GM23338 (cell line): ENCODE data around the gene COMMD4. TPM values are rescaled to one million over a fixed set of nuclear protein-coding genes. Genes with fewer than 3 reads are reported as not detected.

Source experiments
- ATAC-seq: fragments of 200-7000 bp; cut with Tn5 transposase; 3 replicates; pipeline ENCODE4 v1.9.1; 2020
- DNase-seq: peaks from one replicate; pipeline ENCODE4 v3.0.0-alpha.2; 2015; ENCODE audit warnings: low spot score
- H2AFZ ChIP-seq: fragments of 200-600 bp; sonication (generic); 2 replicates; pipeline ENCODE4 v1.8.0; 2016; ENCODE audit warnings: antibody characterized with exemption, mild to moderate bottlenecking, moderate library complexity
- H3F3A ChIP-seq: fragments of 200-600 bp; sonication (generic); replicated peaks from 2 replicates; pipeline ENCODE4 v1.8.0; 2017; ENCODE audit warnings: antibody characterized with exemption, mixed run types, low read depth
- H3K27ac ChIP-seq: fragments of 200-600 bp; sonication (generic); 2 replicates; pipeline ENCODE4 v1.6.1; 2016; ENCODE audit warnings: low read depth
- H3K27me3 ChIP-seq: fragments of 200-600 bp; sonication (generic); 2 replicates; pipeline ENCODE4 v1.8.0; 2016; ENCODE audit warnings: mild to moderate bottlenecking, mixed run types, moderate library complexity; ENCODE audit not compliant: insufficient read depth
- H3K36me3 ChIP-seq: fragments of 200-600 bp; sonication (generic); 2 replicates; pipeline ENCODE4 v1.8.0; 2016; ENCODE audit warnings: mild to moderate bottlenecking; ENCODE audit not compliant: insufficient read depth
- H3K4me1 ChIP-seq: fragments of 200-600 bp; sonication (generic); 2 replicates; pipeline ENCODE4 v1.8.0; 2016; ENCODE audit warnings: mild to moderate bottlenecking, moderate library complexity; ENCODE audit not compliant: insufficient read depth
- H3K4me2 ChIP-seq: fragments of 200-600 bp; sonication (generic); 2 replicates; pipeline ENCODE4 v1.7.1; 2017; ENCODE audit warnings: mixed run types
- H3K4me3 ChIP-seq: fragments of 200-600 bp; sonication (generic); 2 replicates; pipeline ENCODE4 v1.6.1; 2016; ENCODE audit warnings: mixed run types
- H3K79me2 ChIP-seq: fragments of 200-600 bp; sonication (generic); replicated peaks from 2 replicates; pipeline ENCODE4 v1.8.0; 2017; ENCODE audit warnings: mild to moderate bottlenecking; ENCODE audit not compliant: insufficient read depth
- H3K9me2 ChIP-seq: fragments of 200-600 bp; sonication (generic); 2 replicates; pipeline ENCODE4 v1.8.0; 2017; ENCODE audit not compliant: insufficient read depth
- H4K20me1 ChIP-seq: fragments of 200-600 bp; sonication (generic); replicated peaks from 2 replicates; pipeline ENCODE4 v1.8.0; 2017; ENCODE audit warnings: mild to moderate bottlenecking; ENCODE audit not compliant: insufficient read depth
- H3K27ac Mint-ChIP-seq: 2 replicates; pipeline ENCODE4 v1.8.0; 2020; ENCODE audit warnings: inconsistent platforms, mild to moderate bottlenecking, moderate library complexity, mixed read lengths
- H3K27me3 Mint-ChIP-seq: 3 replicates; pipeline ENCODE4 v1.8.0; 2022; ENCODE audit warnings: low read depth, mild to moderate bottlenecking, moderate library complexity, mixed read lengths, inconsistent platforms; ENCODE audit not compliant: insufficient read depth, poor library complexity
- H3K36me3 Mint-ChIP-seq: 3 replicates; pipeline ENCODE4 v1.8.0; 2021; ENCODE audit warnings: low read depth, mild to moderate bottlenecking, inconsistent platforms, moderate library complexity, mixed read lengths
- H3K4me1 Mint-ChIP-seq: 3 replicates; pipeline ENCODE4 v1.8.0; 2020; ENCODE audit warnings: mild to moderate bottlenecking, inconsistent platforms, mixed read lengths
- H3K4me3 Mint-ChIP-seq: 3 replicates; pipeline ENCODE4 v1.8.0; 2021; ENCODE audit warnings: moderate library complexity, mild to moderate bottlenecking, inconsistent platforms, mixed read lengths
- H3K9me3 Mint-ChIP-seq: 3 replicates; pipeline ENCODE4 v1.8.0; 2020; ENCODE audit warnings: moderate library complexity, mild to moderate bottlenecking, inconsistent platforms, mixed read lengths
- CREB1 ChIP-seq: fragments of 250-450 bp; sonication (Bioruptor Pico); IDR thresholded peaks from 2 replicates; pipeline ENCODE4 v1.5.0; 2020; ENCODE audit warnings: low read depth, mild to moderate bottlenecking, moderate library complexity
- EZH2phosphoT487 ChIP-seq: fragments of 200-600 bp; sonication (generic); IDR thresholded peaks from one replicate; pipeline ENCODE4 v1.8.1; 2018; ENCODE audit warnings: antibody characterized with exemption; ENCODE audit not compliant: unreplicated experiment
- JUNB ChIP-seq: IDR thresholded peaks from one replicate; pipeline ENCODE4 v1.6.1; 2016; ENCODE audit warnings: antibody characterized with exemption; ENCODE audit not compliant: unreplicated experiment
- NANOG ChIP-seq: IDR thresholded peaks from 2 replicates; pipeline ENCODE4 v1.6.1; 2016; ENCODE audit warnings: antibody characterized with exemption, borderline replicate concordance
- POLR2AphosphoS5 ChIP-seq: IDR thresholded peaks from 2 replicates; pipeline ENCODE4 v1.6.1; 2016; ENCODE audit warnings: antibody characterized with exemption, low read depth
- REST ChIP-seq: IDR thresholded peaks from one replicate; pipeline ENCODE4 v1.6.1; 2018; ENCODE audit warnings: antibody characterized with exemption; ENCODE audit not compliant: unreplicated experiment
- STAT1 ChIP-seq: IDR thresholded peaks from one replicate; pipeline ENCODE4 v1.6.1; 2016; ENCODE audit warnings: antibody characterized with exemption; ENCODE audit not compliant: unreplicated experiment
- ZNF114 ChIP-seq: fragments of 250-450 bp; sonication (Bioruptor Pico); IDR thresholded peaks from 2 replicates; pipeline ENCODE4 v1.5.0; 2020; ENCODE audit warnings: mild to moderate bottlenecking, moderate library complexity
- ZNF331 ChIP-seq: fragments of 250-450 bp; sonication (Bioruptor Pico); IDR thresholded peaks from 2 replicates; pipeline ENCODE4 v1.5.0; 2020; ENCODE audit warnings: low read depth, mild to moderate bottlenecking, moderate library complexity
- polyA plus RNA-seq: library from polyadenylated mRNA; unstranded; fragments of >200 nt; fragmentation: Nextera tagmentation; extraction: Ambion mirVana; gene quantifications from 2 replicates; pipeline ENCODE4 v1.2.1, GENCODE V29; 2016
- total RNA-seq: library from RNA; depleted of rRNA; stranded (reverse); fragments of >200 nt; shearing (Covaris generic); gene quantifications from 2 replicates; pipeline ENCODE4 v1.2.3, GENCODE V29; 2014
- TF ChIP-seq, protein P1 (sequence below): IDR thresholded peaks from 2 replicates; pipeline ENCODE4 v1.6.1; 2016; ENCODE audit warnings: antibody characterized with exemption
- TF ChIP-seq, protein P2 (sequence below), 2 experiments: fragments of 200-600 bp in 1 of 2; sonication (generic) in 1 of 2; conservative IDR thresholded peaks; 2 replicates each; pipeline versions ENCODE4 v1.5.1 to v1.6.1; 2016 to 2017; ENCODE audit warnings: antibody characterized with exemption in 2 of 2, low read depth in 2 of 2, mild to moderate bottlenecking in 2 of 2, moderate library complexity in 1 of 2

COMMD4 gene
- total and polyA plus RNA-seq, 2 experiments from 2014 or later: 131 TPM

GRCh38 chr15:75363786-75364185, 27.9 kb downstream of the COMMD4 start:
- TF ChIP-seq REST: no peak
- no peak for TF ChIP-seq ZNF331
- TF ChIP-seq, protein P1, sequence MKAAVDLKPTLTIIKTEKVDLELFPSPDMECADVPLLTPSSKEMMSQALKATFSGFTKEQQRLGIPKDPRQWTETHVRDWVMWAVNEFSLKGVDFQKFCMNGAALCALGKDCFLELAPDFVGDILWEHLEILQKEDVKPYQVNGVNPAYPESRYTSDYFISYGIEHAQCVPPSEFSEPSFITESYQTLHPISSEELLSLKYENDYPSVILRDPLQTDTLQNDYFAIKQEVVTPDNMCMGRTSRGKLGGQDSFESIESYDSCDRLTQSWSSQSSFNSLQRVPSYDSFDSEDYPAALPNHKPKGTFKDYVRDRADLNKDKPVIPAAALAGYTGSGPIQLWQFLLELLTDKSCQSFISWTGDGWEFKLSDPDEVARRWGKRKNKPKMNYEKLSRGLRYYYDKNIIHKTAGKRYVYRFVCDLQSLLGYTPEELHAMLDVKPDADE: no peak
- TF ChIP-seq STAT1: no peak
- no peak for TF ChIP-seq JUNB
- TF ChIP-seq CREB1 (CRISPR knock-in tag): no peak
- no peak for TF ChIP-seq EZH2phosphoT487
- TF ChIP-seq NANOG: no peak
- TF ChIP-seq POLR2AphosphoS5: no peak
- no peak for TF ChIP-seq ZNF114 (CRISPR knock-in tag)
- Histone ChIP-seq H3K27me3 (no peaks in the 10 kb centered on the region), H3K4me1 (no peaks in the 10 kb centered on the region), H3K4me2 (no peak overlapping the region), H3F3A (peaks cover 2% of the 10 kb centered on the region; the same call in 1 of the 2 replicates), H3K79me2 (no peaks in the 10 kb centered on the region), H4K20me1 (no peaks in the 10 kb centered on the region), H3K4me3 (no peak overlapping the region), H2AFZ (no peak overlapping the region), H3K27ac (no peak overlapping the region), H3K9me2 (no peaks in the 10 kb centered on the region), H3K36me3 (no peaks in the 10 kb centered on the region)
- no peaks in the 10 kb centered on the region; the same call in 1 of the 3 replicates for H3K4me1 Mint-ChIP-seq
- H3K36me3 Mint-ChIP-seq: peaks cover 36% of the 10 kb centered on the region
- no peaks in the 10 kb centered on the region; the same call in 2 of the 3 replicates for H3K9me3 Mint-ChIP-seq
- DNase-seq (no peak), ATAC-seq (no peak)
- H3K27me3 Mint-ChIP-seq: peaks cover 17% of the 10 kb centered on the region
- no peak overlapping the region for H3K4me3 Mint-ChIP-seq
- no peak overlapping the region for H3K27ac Mint-ChIP-seq

DNA sequence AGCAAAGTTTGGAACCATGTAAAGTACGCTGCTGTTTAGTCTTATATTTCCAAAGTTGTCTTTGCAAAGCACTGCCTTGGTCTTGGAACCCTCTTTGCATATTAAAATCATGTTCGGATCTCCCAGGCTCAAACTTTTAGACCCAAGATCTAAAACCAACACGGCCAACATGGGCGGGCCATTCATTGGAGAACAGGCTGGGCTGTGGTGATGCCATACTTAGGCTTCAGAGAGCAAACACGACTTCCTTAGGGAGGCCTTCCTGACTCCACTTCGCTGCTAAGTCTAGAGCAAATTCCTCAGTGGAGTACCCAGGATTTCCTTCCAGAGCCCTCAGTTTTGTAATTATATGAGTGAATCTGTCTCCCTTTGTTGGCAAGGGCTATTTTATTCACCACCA, 29.0 kb downstream of the COMMD4 start:
- H3K27ac Mint-ChIP-seq: no peak overlapping the region
- Histone ChIP-seq H3K4me1 (peaks cover 10% of the 10 kb centered on the region; the same call in 1 of the 2 replicates), H3K36me3 (no peaks in the 10 kb centered on the region), H3K27me3 (no peaks in the 10 kb centered on the region), H3K4me2 (no peak overlapping the region), H3F3A (peaks cover 13% of the 10 kb centered on the region; the same call in 1 of the 2 replicates), H2AFZ (no peak overlapping the region), H3K27ac (no peak overlapping the region), H3K4me3 (no peak overlapping the region), H4K20me1 (no peaks in the 10 kb centered on the region; the same call in none of the 2 replicates), H3K9me2 (no peaks in the 10 kb centered on the region), H3K79me2 (no peaks in the 10 kb centered on the region)
- H3K27me3 Mint-ChIP-seq: peaks cover 13% of the 10 kb centered on the region
- DNase-seq (no peak), ATAC-seq (no peak)
- H3K4me1 Mint-ChIP-seq: peaks cover 10% of the 10 kb centered on the region
- H3K9me3 Mint-ChIP-seq: no peaks in the 10 kb centered on the region; the same call in 2 of the 3 replicates
- H3K36me3 Mint-ChIP-seq: peaks cover 35% of the 10 kb centered on the region
- no peak overlapping the region for H3K4me3 Mint-ChIP-seq
- TF ChIP-seq, protein P2, sequence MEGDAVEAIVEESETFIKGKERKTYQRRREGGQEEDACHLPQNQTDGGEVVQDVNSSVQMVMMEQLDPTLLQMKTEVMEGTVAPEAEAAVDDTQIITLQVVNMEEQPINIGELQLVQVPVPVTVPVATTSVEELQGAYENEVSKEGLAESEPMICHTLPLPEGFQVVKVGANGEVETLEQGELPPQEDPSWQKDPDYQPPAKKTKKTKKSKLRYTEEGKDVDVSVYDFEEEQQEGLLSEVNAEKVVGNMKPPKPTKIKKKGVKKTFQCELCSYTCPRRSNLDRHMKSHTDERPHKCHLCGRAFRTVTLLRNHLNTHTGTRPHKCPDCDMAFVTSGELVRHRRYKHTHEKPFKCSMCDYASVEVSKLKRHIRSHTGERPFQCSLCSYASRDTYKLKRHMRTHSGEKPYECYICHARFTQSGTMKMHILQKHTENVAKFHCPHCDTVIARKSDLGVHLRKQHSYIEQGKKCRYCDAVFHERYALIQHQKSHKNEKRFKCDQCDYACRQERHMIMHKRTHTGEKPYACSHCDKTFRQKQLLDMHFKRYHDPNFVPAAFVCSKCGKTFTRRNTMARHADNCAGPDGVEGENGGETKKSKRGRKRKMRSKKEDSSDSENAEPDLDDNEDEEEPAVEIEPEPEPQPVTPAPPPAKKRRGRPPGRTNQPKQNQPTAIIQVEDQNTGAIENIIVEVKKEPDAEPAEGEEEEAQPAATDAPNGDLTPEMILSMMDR (conservative IDR thresholded peaks at IDR 0.05; ENCODE audit: low read depth in 2 of 2): no peak
- TF ChIP-seq CREB1 (CRISPR knock-in tag): no peak
- TF ChIP-seq REST: no peak
- TF ChIP-seq EZH2phosphoT487: no peak
- TF ChIP-seq NANOG: no peak
